Heart right ventricle (tissue), 16 donors: ENCODE data around the gene EARS2. TPM values are rescaled to one million over a fixed set of nuclear protein-coding genes. Genes with fewer than 3 reads are reported as not detected.
A peak's percentile ranks its signal among the peaks of the same experiment; 100 is the strongest.

Experiments
- ATAC-seq, 8 donors: fragments of 200-7000 bp; cut with Tn5 transposase; one replicate each; pipeline ENCODE4 v1.9.1; 2020; ENCODE audit warnings: mild to moderate bottlenecking in 8 of 8, moderate library complexity in 8 of 8, moderate number of reproducible peaks in 1 of 8
- DNase-seq, 2 donors: peaks; one replicate each; pipeline ENCODE4 v3.0.0-alpha.2; 2020
- H3K27ac ChIP-seq, 10 donors: fragments of 200-600 bp; sonication (generic) in 2 of 10; one replicate each; pipeline versions ENCODE4 v1.5.0 to v1.8.0; 2020 to 2022; ENCODE audit warnings: mild to moderate bottlenecking in 3 of 10
- H3K27me3 ChIP-seq, 7 donors: fragments of 200-600 bp; one replicate each; pipeline ENCODE4 v1.8.0; 2021 to 2022; ENCODE audit warnings: mild to moderate bottlenecking in 2 of 7
- H3K36me3 ChIP-seq, 9 donors: fragments of 200-600 bp; sonication (generic) in 1 of 9; one replicate each; pipeline versions ENCODE4 v1.5.0 to v1.8.0; 2020 to 2022; ENCODE audit warnings: mild to moderate bottlenecking in 2 of 9
- H3K4me1 ChIP-seq, 9 donors: fragments of 200-600 bp; sonication (generic) in 1 of 9; one replicate each; pipeline versions ENCODE4 v1.5.0 to v1.8.0; 2020 to 2022; ENCODE audit warnings: mild to moderate bottlenecking in 4 of 9
- H3K4me3 ChIP-seq, 10 donors: fragments of 200-600 bp; sonication (generic) in 2 of 10; one replicate each; pipeline versions ENCODE4 v1.5.0 to v1.8.0; 2020 to 2022; ENCODE audit warnings: mild to moderate bottlenecking in 7 of 10, moderate library complexity in 2 of 10
- H3K9me3 ChIP-seq, 11 donors: fragments of 200-600 bp in 10 of 11; sonication (generic) in 2 of 11; one replicate each; pipeline versions ENCODE4 v1.5.0 to v1.8.0; 2013 to 2022; ENCODE audit warnings: mild to moderate bottlenecking in 2 of 11, control low read depth in 1 of 11, moderate library complexity in 1 of 11
- WGBS, 2 donors: extraction: QIAGEN DNeasy Blood & Tissue Kit; methylation state at CpG; one replicate each; pipeline ENCODE4 v1.1.7; 2013; ENCODE audit warnings: inconsistent platforms in 1 of 2; 5-methylcytosine and 5-hydroxymethylcytosine counted together
- intact Hi-C, 10 donors: fragments of 100-400 bp; cut with DNase I; formaldehyde crosslinking; loops; one replicate each; pipeline versions ENCODE4 v1.11.1 to v1.14.2; 2022
- polyA plus RNA-seq, 2 donors: library from polyadenylated mRNA; stranded (reverse); fragments of 200-250 nt; gene quantifications; one replicate each; pipeline ENCODE4 v1.2.3, GENCODE V29; 2013
- total RNA-seq, 10 donors: library from RNA; stranded (reverse); fragmentation: NEBNext Ultra II Directional in 3 of 10; extraction: Animal tissue kit (Norgen Biotek cat#: 25700) in 3 of 10; gene quantifications; one replicate each; pipeline versions ENCODE4 v1.2.1 to v1.2.4, GENCODE V29; 2021 to 2023
- TF ChIP-seq, protein P1 (sequence below), 9 donors: fragments of 200-600 bp; sonication (generic) in 2 of 9; IDR thresholded peaks; one replicate each; pipeline versions ENCODE4 v1.5.0 to v1.8.0; 2021 to 2022; ENCODE audit warnings: antibody characterized with exemption in 9 of 9, mild to moderate bottlenecking in 5 of 9, moderate library complexity in 1 of 9
- donor health status: Arrhythmogenic right ventricular cardiomyopathy.
- donor health status: ischemic (EF 13 %, LVEDD 7.1; RV severe dilation, severe dysfunction).
- donor health status: healthy with polysubstance abuse.
- donor health status: DM: no; HTN: yes; CAD: no.
- donor health status: DM: no; HTN: no; CAD: no.
- donor health status: ischemic (EF 25% LVEDD 6.9; RV normal size, moderate dysfunction).
- donor health status: ischemic (EF 25% LVEDD 5.7; RV mildly dilated, moderate dysfunction).
- donor health status: healthy.
- donor health status: DM: yes; HTN: yes; CAD: no.
- donor health status: Ischemic cardiomyopathy.
- donor health status: ischemic (EF 35%, LVEDD 5.7; RV mildly dilated, moderate dysfunction).
- donor health status: nonischemic (EF 11% LVEDD 7.7; RV severe dilation, severe dysfunction).
- donor health status: DM: yes; HTN: yes; CAD: no.
- donor health status: PGD.
- donor health status: ischemic (EF 29% LVEDD 5.4; RV normal size, mild dysfunction).
- donor health status: nonischemic (EF 23%, LVEDD 6.1; RV moderate dilation, normal function).

EARS2 gene
- total and polyA plus RNA-seq, 12 donors, result 13.7 to 28.7 (median 21.7) TPM

DNA sequence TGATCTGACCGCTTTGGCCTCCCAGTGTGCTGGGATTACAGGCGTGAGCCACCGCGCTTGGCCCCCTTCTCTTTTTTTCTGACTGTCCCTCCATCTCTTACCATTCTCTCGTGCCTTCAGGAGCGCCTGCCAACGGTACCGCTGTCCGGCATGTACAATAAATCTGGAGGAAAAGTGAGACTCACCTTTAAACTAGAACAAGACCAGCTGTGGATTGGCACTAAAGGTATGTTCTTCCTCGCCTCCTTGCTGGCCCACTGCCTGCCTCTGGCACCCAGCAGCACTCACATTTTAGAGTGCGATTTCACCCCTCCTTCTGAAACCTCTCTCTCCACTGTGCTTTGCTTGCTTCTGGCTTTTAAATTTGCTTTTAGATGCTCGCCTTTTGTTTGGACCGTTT is 5.4 kb upstream of the EARS2 start:
- WGBS, 2 donors, result 94 to 97% methylated on average over 13 of the region's 13 CpGs
- Histone ChIP-seq H3K27me3 (no peaks in the 10 kb centered on the region), H3K4me3 (no peak overlapping the region), H3K4me1 (peaks cover 16 to 56% (median 34%) of the 10 kb centered on the region in 9 donors), H3K36me3 (peaks cover 0 to 88% (median 62%) of the 10 kb centered on the region in 9 donors), H3K9me3 (no peaks in the 10 kb centered on the region), H3K27ac (no peak overlapping the region)
- intact Hi-C loops, result no loop called here
- DNase-seq (no peak), ATAC-seq (no peak)
- TF ChIP-seq, protein P1, sequence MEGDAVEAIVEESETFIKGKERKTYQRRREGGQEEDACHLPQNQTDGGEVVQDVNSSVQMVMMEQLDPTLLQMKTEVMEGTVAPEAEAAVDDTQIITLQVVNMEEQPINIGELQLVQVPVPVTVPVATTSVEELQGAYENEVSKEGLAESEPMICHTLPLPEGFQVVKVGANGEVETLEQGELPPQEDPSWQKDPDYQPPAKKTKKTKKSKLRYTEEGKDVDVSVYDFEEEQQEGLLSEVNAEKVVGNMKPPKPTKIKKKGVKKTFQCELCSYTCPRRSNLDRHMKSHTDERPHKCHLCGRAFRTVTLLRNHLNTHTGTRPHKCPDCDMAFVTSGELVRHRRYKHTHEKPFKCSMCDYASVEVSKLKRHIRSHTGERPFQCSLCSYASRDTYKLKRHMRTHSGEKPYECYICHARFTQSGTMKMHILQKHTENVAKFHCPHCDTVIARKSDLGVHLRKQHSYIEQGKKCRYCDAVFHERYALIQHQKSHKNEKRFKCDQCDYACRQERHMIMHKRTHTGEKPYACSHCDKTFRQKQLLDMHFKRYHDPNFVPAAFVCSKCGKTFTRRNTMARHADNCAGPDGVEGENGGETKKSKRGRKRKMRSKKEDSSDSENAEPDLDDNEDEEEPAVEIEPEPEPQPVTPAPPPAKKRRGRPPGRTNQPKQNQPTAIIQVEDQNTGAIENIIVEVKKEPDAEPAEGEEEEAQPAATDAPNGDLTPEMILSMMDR (IDR thresholded peaks at IDR 0.05), result no peak

DNA sequence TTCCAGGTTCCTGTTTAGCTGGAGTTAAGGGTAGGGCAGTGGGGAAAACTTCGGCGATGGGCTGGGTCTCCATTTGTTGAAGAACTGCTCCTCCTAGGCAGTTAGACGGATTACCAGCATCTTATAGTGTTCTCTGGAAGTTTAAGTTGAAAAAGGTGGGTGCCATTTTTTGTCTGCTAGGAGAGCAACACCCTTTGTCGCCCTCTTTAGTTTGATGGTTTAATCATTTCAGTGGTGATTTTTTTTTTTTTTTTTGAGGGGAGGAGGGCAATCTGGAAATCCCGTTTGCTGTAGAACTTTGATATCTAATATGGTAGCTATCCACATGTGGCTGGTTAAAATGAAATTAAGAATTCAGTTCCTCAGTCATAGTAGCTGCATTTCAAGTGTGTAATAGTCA is 4.4 kb upstream of the EARS2 start:
- no peak for DNase-seq
- Histone ChIP-seq H3K27ac (no peak overlapping the region), H3K4me1 (peaks cover 16 to 58% (median 38%) of the 10 kb centered on the region in 9 donors), H3K9me3 (no peaks in the 10 kb centered on the region), H3K27me3 (no peaks in the 10 kb centered on the region), H3K4me3 (no peak overlapping the region), H3K36me3 (peaks cover 0 to 79% (median 52%) of the 10 kb centered on the region in 9 donors)
- no peak for ATAC-seq
- TF ChIP-seq, protein P1 (IDR thresholded peaks at IDR 0.05), result no peak
- 77 to 86% methylated on average over 5 of the region's 5 CpGs for WGBS, 2 donors
- intact Hi-C loops, result no loop called here

DNA sequence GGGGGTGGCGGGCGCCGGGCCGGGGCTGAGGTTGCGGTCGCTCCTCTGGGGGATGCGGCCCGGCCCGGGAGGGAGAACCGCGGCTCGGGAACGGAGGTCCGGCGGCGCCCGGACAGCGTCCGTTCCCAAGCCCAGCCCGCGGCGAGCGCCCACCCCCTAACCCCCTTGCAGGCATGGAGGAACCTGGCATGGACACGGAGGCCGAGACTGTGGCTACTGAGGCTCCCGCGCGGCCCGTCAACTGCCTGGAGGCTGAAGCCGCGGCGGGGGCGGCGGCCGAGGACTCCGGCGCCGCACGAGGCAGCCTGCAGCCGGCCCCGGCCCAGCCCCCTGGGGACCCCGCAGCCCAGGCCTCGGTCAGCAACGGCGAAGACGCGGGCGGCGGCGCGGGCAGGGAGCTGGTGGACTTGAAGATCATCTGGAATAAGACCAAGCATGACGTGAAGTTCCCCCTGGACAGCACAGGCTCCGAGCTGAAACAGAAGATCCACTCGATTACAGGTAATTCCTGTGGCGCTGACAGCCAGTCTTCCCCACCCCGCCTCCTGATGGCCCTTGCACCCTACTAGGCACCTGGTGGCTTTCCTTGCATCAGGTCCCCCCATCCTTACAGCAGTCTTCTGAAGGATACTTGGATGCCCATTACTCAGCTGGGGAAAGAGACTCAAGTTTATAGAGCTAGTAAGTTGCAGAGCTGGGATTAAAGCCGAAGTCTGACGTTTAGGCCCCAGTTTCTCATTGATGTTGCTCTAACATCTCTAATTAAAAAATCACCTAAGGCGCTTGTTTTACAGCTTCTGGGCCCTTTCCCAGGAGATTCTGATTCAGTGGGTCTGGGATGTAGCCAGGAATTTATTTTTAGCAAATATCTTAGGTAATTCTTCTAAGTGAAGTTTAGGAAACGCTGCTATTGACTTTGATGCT is 891 bp upstream of the EARS2 start:
- Histone ChIP-seq H3K4me1 (peaks cover 10 to 45% (median 40%) of the 10 kb centered on the region in 9 donors), H3K27ac (peak overlapping the region; percentile 79 to 97 (median 93)), H3K9me3 (no peaks in the 10 kb centered on the region), H3K4me3 (peak overlapping the region; percentile 82 to 99 (median 93)), H3K27me3 (no peaks in the 10 kb centered on the region), H3K36me3 (peaks cover 0 to 49% (median 31%) of the 10 kb centered on the region in 9 donors)
- DNase-seq (peak in 1 of 2 donors; percentile 30), ATAC-seq (peak in 2 of 8 donors; percentile 3 to 8)
- intact Hi-C loops, result loop anchor here in 6 of 10 donors (1.0 to 5.0 kb wide), 5 partner anchors 38 to 61 kb away; partner anchors contain the start of genes NDUFAB1 (in 6 of the 6) and GGA2 (in 2 of the 6)
- 1% methylated on average over 55 to 60 of the region's 60 CpGs for WGBS, 2 donors
- TF ChIP-seq, protein P1 (IDR thresholded peaks at IDR 0.05), result no peak

DNA sequence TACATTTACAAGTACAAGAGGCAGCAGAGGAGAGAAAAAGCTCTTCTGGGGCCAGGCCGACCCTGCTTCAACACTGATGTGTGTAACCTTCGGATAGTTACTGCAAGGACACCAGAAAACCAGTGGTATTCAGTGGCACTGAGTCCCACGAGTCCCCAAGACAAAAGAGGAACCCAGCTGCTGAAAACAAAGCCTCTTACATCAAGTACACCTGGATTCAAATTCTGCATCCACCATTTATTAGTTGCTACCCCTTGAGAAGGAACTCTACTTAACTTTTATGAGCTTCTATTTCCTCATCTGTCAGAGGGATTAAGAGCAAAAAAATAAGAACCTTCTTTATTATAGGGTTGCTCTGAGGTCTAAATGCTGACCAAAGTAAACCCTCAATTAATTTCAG is 2.6 kb downstream of the EARS2 start:
- H3K27ac ChIP-seq, result no peak overlapping the region
- no peak overlapping the region for H3K4me3 ChIP-seq
- H3K4me1 ChIP-seq, result peaks cover 10 to 26% (median 23%) of the 10 kb centered on the region in 9 donors
- DNase-seq (no peak), ATAC-seq (no peak)
- no peaks in the 10 kb centered on the region for H3K27me3 ChIP-seq
- WGBS, 2 donors, result 76 to 80% methylated on average over 3 of the region's 3 CpGs
- intact Hi-C loops, result no loop called here
- peaks cover 0 to 49% (median 29%) of the 10 kb centered on the region in 9 donors for H3K36me3 ChIP-seq
- TF ChIP-seq, protein P1 (IDR thresholded peaks at IDR 0.05), result no peak
- no peaks in the 10 kb centered on the region for H3K9me3 ChIP-seq
